GM12864 (cell line): ENCODE data around the gene KIF18A.
"Not testable (repeated sequence)": the region's sequence is repeated elsewhere in the genome, so short reads cannot be mapped to it uniquely, and the experiment has no call there.

Experiments used
- DNase-seq: peaks from one replicate; pipeline ENCODE4 v3.0.0-alpha.2; 2011; ENCODE audit warnings: low read depth
- H3K4me3 ChIP-seq: 2 replicates; pipeline ENCODE4 v1.5.1; 2011; ENCODE audit warnings: mild to moderate bottlenecking, low read depth, low read length, control low read depth
- TF ChIP-seq, protein P1 (sequence below): IDR thresholded peaks from 2 replicates; pipeline ENCODE4 v1.5.1; 2011; ENCODE audit warnings: low read depth, mild to moderate bottlenecking, moderate library complexity, low read length, control low read depth, inconsistent platforms; ENCODE audit errors: missing control alignments

KIF18A gene

DNA sequence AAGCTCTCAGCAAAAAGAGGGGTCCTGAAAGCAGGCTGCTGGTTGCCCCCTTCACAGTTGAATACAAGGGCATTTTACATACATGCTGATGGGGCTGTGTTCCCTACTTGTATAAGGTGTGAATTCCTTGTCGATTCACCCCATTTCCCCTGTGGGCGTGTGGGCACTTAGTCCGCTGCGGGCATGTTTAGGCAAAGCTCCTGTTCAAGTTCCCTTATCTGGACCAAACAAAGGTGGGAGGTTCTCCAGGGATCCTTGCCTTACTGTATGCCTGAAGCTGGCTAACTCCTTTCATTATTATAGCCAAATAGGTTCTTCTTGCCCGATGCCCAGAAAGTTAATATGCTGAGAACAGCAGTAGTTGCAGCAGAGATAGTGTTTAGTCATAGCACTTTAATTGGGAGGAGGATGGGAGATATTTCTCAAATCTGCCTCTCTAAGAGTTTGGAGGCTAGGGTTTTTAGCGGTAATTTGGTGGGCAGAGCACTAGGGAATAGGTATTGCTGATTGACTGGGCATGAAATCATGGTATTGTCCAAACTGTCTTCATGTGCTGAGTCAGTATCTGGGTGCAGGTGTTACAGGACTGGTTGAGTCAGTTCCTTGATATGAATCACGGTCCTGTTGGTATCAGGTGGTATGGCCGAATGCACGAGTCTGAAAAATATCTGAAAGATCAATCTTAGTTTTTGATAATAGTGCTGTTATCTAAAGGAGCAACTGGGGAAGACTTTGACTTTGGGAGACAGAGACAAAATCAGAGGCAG is 32.9 kb upstream of the KIF18A start:
- TF ChIP-seq, protein P1, sequence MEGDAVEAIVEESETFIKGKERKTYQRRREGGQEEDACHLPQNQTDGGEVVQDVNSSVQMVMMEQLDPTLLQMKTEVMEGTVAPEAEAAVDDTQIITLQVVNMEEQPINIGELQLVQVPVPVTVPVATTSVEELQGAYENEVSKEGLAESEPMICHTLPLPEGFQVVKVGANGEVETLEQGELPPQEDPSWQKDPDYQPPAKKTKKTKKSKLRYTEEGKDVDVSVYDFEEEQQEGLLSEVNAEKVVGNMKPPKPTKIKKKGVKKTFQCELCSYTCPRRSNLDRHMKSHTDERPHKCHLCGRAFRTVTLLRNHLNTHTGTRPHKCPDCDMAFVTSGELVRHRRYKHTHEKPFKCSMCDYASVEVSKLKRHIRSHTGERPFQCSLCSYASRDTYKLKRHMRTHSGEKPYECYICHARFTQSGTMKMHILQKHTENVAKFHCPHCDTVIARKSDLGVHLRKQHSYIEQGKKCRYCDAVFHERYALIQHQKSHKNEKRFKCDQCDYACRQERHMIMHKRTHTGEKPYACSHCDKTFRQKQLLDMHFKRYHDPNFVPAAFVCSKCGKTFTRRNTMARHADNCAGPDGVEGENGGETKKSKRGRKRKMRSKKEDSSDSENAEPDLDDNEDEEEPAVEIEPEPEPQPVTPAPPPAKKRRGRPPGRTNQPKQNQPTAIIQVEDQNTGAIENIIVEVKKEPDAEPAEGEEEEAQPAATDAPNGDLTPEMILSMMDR = no peak
- DNase-seq = no peak
- no peak overlapping the region for H3K4me3 ChIP-seq

DNA sequence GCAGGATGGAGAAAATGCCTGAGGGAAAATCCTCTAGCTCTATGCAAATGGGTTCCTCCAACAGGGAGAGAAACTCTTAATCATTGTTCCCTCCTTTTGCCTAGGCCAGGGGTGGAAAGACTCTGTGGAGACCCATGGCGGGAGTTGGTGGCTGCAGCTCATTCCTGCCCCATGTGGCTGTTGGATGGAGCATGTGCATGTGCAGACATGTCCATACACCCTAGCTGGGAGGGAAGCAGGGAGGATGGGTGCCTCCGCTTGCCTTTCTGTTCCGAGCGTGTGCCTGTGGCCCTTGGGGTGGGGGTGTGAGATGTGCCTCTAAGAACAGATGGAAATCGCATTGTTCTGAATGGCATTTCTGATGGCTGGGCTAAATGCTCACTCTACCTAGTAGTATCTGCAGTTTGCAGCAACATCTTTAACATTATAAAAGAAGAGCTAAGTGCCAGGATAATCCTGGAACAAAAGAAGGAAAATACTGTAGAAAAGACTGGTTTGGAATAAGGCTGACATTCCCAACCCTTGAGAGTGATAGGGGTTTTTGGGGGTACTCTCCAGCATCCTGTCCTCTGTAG is 32.0 kb upstream of the KIF18A start:
- TF ChIP-seq, protein P1 = no peak
- no peak overlapping the region for H3K4me3 ChIP-seq
- DNase-seq = no peak

DNA sequence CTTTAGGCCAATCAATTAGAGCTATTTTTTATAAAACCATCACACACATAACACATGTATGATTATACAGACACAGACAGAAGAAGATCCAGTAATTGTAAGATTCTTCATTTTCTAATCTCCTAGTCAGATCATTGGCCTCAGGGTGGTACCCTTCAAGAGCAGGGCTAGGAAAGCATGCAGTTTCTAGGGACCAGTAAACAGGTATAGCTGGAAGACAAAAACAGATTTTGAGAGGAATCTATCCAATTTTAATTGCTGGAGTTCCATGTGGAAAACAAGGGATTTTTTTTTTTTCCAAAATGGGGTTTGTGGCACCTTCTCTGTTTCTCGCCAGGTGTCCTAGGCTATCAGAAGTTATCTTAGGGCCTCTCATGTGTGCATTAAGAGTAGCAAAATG is 29.9 kb upstream of the KIF18A start:
- TF ChIP-seq, protein P1 = no peak
- no peak for DNase-seq

DNA sequence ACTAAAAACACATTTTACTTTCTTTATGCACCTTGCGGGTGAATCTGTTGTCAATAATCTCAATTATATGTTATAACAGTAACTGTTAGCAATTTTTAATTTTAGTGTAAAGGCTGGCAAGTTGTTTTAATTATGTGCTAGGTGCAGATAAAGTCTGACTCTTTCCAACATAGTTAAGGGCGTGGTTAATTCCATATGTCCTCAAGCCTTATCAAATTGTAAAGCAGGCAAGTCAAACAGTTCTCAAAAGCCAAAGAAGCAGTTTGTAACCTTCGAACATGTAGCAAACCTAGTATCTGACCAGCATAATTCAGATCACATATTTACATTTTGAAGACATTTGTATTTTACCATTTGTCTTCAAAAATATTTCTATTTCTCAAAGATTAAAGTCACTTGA is 29.4 kb upstream of the KIF18A start:
- no peak overlapping the region for H3K4me3 ChIP-seq
- TF ChIP-seq, protein P1 = no peak
- no peak for DNase-seq

More for the DNA sequence above, 29.9 kb upstream of the KIF18A start:
- H3K4me3 ChIP-seq = no peak overlapping the region

DNA sequence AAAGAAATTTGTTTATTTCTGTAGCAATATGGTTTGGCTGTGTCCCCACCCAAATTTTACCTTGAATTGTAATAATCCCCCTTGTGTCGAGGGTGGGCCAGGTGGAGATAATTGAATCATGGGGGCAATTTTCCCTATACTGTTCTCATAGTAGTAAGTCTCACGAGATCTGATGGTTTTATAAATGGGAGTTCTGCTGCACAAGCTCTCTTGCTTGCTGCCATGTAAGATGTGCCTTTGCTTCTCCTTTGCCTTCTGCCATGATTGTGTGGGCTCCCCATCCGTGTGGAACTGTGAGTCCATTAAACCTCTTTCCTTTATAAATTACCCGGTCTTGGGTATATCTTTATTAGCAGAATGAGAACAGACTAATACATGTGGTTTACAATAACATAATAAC is 28.2 kb upstream of the KIF18A start:
- not testable (repeated sequence) for DNase-seq, H3K4me3 ChIP-seq

DNA sequence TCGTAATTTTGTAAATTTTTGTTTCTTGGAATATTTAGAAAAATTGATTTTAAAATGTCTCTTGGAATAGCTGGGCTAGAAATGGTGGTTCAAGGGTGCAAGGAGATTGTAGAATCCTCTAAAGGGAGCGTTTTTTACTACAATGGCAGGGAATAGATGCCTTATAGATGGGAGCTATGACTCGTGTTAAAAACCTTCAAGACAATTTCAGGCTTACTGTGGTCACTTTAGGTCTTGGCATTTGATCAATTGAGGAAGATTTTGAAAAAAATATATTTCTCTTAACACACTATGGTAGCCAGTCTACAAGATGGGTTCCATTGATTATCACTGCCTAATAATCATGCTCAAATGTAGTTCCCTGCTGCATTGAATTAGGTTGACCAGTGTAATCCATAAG is 25.2 kb upstream of the KIF18A start:
- no peak for DNase-seq
- H3K4me3 ChIP-seq = no peak overlapping the region
- TF ChIP-seq, protein P1 = no peak

DNA sequence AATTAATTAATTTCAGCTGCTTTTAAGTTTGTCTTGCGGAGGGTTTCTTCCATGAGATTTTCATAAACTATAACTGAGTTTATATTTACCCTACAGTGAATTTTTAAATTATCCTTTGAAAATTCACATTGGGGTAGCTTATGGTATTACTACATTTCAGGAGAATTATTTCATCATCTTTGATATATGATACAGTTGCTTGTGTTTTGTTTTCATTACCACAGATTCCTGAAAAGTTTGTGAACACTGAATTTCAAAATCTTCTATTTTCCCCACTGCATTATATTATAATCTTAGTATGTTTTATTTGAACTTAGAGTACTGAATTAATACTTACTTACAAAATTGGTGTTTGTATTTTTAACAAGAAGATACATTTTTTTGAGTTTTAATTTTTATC is 24.6 kb upstream of the KIF18A start:
- no peak overlapping the region for H3K4me3 ChIP-seq
- DNase-seq = no peak
- TF ChIP-seq, protein P1 = no peak
